K562 (cell line): ENCODE results near the gene KCNQ4. TPM values are rescaled to one million over a fixed set of nuclear protein-coding genes. Genes with fewer than 3 reads are reported as not detected.
A peak's percentile ranks its signal among the peaks of the same experiment; 100 is the strongest.

Experiments
- ATF3 ChIP-seq, 2 experiments: fragments of 450-650 bp in 1 of 2; sonication (generic) in 1 of 2; formaldehyde crosslinking in 1 of 2; IDR thresholded peaks in 1 of 2; conservative IDR thresholded peaks in 1 of 2; 2 replicates each; pipeline versions ENCODE4 v1.6.1 to v1.8.1; 2016 to 2023; ENCODE audit warnings: mild to moderate bottlenecking in 2 of 2, moderate library complexity in 2 of 2, inconsistent platforms in 1 of 2, missing genetic modification reagents in 1 of 2
- BRCA1 ChIP-seq, 2 experiments: fragments of 450-650 bp in 1 of 2; sonication (generic) in 1 of 2; formaldehyde crosslinking in 1 of 2; IDR thresholded peaks; 2 replicates each; pipeline versions ENCODE4 v1.5.0 to v1.6.1; 2017 to 2020; ENCODE audit warnings: mild to moderate bottlenecking in 1 of 2, missing genetic modification reagents in 1 of 2
- DPF2 ChIP-seq: fragments of 450-650 bp; IDR thresholded peaks from 2 replicates; pipeline ENCODE4 v1.6.1; 2016
- ELF4 ChIP-seq: fragments of 450-650 bp; formaldehyde crosslinking; IDR thresholded peaks from 2 replicates; pipeline ENCODE4 v1.4.0; 2022; ENCODE audit warnings: missing genetic modification characterization
- EP400 ChIP-seq: fragments of 450-650 bp; IDR thresholded peaks from 2 replicates; pipeline ENCODE4 v1.6.1; 2017; ENCODE audit warnings: antibody characterized with exemption, mild to moderate bottlenecking, moderate library complexity
- HDAC2 ChIP-seq: fragments of 450-650 bp; IDR thresholded peaks from 2 replicates; pipeline ENCODE4 v1.6.1; 2016; ENCODE audit warnings: mild to moderate bottlenecking
- JUN ChIP-seq, 2 experiments: sonication (generic) in 1 of 2; formaldehyde crosslinking in 1 of 2; IDR thresholded peaks; 2 replicates each; pipeline versions ENCODE4 v1.6.1 to v1.8.0; 2012 to 2022; ENCODE audit warnings: borderline replicate concordance in 2 of 2, mild to moderate bottlenecking in 2 of 2, improper control_type of control experiment in 1 of 2, low read depth in 1 of 2, low read length in 1 of 2, missing genetic modification reagents in 1 of 2
- KDM4B ChIP-seq, 2 experiments: fragments of 450-650 bp in 1 of 2; sonication (generic) in 1 of 2; IDR thresholded peaks; 2 replicates each; pipeline ENCODE4 v1.6.1; 2016 to 2017; ENCODE audit warnings: borderline replicate concordance in 2 of 2, antibody characterized with exemption in 1 of 2, low read depth in 1 of 2, mild to moderate bottlenecking in 1 of 2
- MEF2D ChIP-seq: conservative IDR thresholded peaks from 2 replicates; pipeline ENCODE4 v1.6.1; 2016; ENCODE audit warnings: low read depth, missing genetic modification characterization, missing compliant biosample characterization
- MTA2 ChIP-seq: fragments of 450-650 bp; IDR thresholded peaks from 2 replicates; pipeline ENCODE4 v1.6.1; 2016; ENCODE audit warnings: low read depth
- NCOA4 ChIP-seq: fragments of 450-650 bp; IDR thresholded peaks from 2 replicates; pipeline ENCODE4 v1.6.1; 2018; ENCODE audit warnings: mild to moderate bottlenecking; ENCODE audit not compliant: partially characterized antibody
- POLR2G ChIP-seq: fragments of 200-400 bp; formaldehyde crosslinking; IDR thresholded peaks from 2 replicates; pipeline ENCODE4 v1.6.1; 2017; ENCODE audit warnings: low read depth, mild to moderate bottlenecking, antibody characterized with exemption, low read length, moderate library complexity
- SMARCB1 ChIP-seq: IDR thresholded peaks from 2 replicates; pipeline ENCODE4 v1.6.1; 2011; ENCODE audit warnings: improper control_type of control experiment, low read depth; ENCODE audit not compliant: insufficient read length
- USF1 ChIP-seq: sonication (generic); formaldehyde crosslinking; IDR thresholded peaks from 2 replicates; pipeline ENCODE4 v1.9.0; 2022; ENCODE audit warnings: mild to moderate bottlenecking, missing genetic modification reagents
- ZKSCAN3 ChIP-seq: fragments of 250-450 bp; sonication (Bioruptor Pico); IDR thresholded peaks from 2 replicates; pipeline ENCODE4 v1.4.0; 2020
- polyA plus RNA-seq, 8 experiments: library from polyadenylated mRNA; depleted of rRNA in 4 of 8; stranded (reverse) in 5 of 8; unstranded in 3 of 8; fragments of >200 nt; fragmentation: Nextera tagmentation in 2 of 8; fragmentation: Illumina TruSeq in 1 of 8; extraction: Ambion mirVana in 2 of 8; extraction: Trizol in 1 of 8; gene quantifications; 2 replicates each; pipeline versions ENCODE4 v1.2.1 to v1.2.3, GENCODE V29; 2011 to 2014; ENCODE audit warnings: inconsistent platforms in 1 of 8, missing spikeins in 1 of 8
- total RNA-seq, 7 experiments: library from RNA; depleted of rRNA in 6 of 7; stranded (reverse); fragments of >200 nt in 6 of 7; fragmentation: Illumina TruSeq in 2 of 7; extraction: Trizol in 2 of 7; gene quantifications; 2 replicates each; pipeline versions ENCODE4 v1.2.1 to v1.2.3, GENCODE V29; 2011 to 2021; ENCODE audit warnings: low replicate concordance in 1 of 7
- TF ChIP-seq, protein P1 (sequence below), 2 experiments: fragments of 450-650 bp; IDR thresholded peaks; 2 replicates each; pipeline ENCODE4 v1.6.1; 2018; ENCODE audit warnings: mild to moderate bottlenecking in 2 of 2, low read depth in 1 of 2; ENCODE audit not compliant: partially characterized antibody in 2 of 2
- TF ChIP-seq, protein P2 (sequence below), 2 experiments: fragments of 250-450 bp in 1 of 2; fragments of 450-650 bp in 1 of 2; sonication (Bioruptor Pico) in 1 of 2; IDR thresholded peaks; 2 replicates each; pipeline versions ENCODE4 v1.6.1 to v1.8.0; 2016 to 2021; ENCODE audit warnings: mild to moderate bottlenecking in 2 of 2, moderate library complexity in 2 of 2, missing compliant biosample characterization in 1 of 2, missing genetic modification characterization in 1 of 2
- TF ChIP-seq, protein P3 (sequence below): fragments of 450-650 bp; formaldehyde crosslinking; IDR thresholded peaks from 2 replicates; pipeline ENCODE4 v1.4.0; 2022; ENCODE audit warnings: missing genetic modification characterization

Gene KCNQ4
- total and polyA plus RNA-seq, 9 of the 15 experiments (the other 6 are each of a cell fraction or from before 2014, with no cell fraction given) = 0.07 to 4.1 (median 0.79) TPM

GRCh38 chr1:40808909-40809308 lies 25.3 kb downstream of the KCNQ4 start (continued):
- TF ChIP-seq, protein P1, sequence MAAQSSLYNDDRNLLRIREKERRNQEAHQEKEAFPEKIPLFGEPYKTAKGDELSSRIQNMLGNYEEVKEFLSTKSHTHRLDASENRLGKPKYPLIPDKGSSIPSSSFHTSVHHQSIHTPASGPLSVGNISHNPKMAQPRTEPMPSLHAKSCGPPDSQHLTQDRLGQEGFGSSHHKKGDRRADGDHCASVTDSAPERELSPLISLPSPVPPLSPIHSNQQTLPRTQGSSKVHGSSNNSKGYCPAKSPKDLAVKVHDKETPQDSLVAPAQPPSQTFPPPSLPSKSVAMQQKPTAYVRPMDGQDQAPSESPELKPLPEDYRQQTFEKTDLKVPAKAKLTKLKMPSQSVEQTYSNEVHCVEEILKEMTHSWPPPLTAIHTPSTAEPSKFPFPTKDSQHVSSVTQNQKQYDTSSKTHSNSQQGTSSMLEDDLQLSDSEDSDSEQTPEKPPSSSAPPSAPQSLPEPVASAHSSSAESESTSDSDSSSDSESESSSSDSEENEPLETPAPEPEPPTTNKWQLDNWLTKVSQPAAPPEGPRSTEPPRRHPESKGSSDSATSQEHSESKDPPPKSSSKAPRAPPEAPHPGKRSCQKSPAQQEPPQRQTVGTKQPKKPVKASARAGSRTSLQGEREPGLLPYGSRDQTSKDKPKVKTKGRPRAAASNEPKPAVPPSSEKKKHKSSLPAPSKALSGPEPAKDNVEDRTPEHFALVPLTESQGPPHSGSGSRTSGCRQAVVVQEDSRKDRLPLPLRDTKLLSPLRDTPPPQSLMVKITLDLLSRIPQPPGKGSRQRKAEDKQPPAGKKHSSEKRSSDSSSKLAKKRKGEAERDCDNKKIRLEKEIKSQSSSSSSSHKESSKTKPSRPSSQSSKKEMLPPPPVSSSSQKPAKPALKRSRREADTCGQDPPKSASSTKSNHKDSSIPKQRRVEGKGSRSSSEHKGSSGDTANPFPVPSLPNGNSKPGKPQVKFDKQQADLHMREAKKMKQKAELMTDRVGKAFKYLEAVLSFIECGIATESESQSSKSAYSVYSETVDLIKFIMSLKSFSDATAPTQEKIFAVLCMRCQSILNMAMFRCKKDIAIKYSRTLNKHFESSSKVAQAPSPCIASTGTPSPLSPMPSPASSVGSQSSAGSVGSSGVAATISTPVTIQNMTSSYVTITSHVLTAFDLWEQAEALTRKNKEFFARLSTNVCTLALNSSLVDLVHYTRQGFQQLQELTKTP (IDR thresholded peaks at IDR 0.05; ENCODE audit: low read depth in 1 of 2, partially characterized antibody in 2 of 2) = peak in 1 of 2 experiments; percentile 49
- TF ChIP-seq USF1 (CRISPR knock-in tag) (peak; percentile 50; the same call in 1 of the 2 replicates), POLR2G (no peak), ATF3 (IDR thresholded peaks at IDR 0.05) (no peak), ATF3 (CRISPR knock-in tag; conservative IDR thresholded peaks at IDR 0.05) (0 out of 2 replicates have a peak, but pooled peaks have one; percentile 34), JUN (IDR thresholded peaks at IDR 0.05; ENCODE audit: borderline replicate concordance, low read depth, low read length) (peak; percentile 10; the same call in 1 of the 2 replicates), JUN (CRISPR knock-in tag; IDR thresholded peaks at IDR 0.05; ENCODE audit: borderline replicate concordance) (no peak), EP400 (no peak), HDAC2 (peak; percentile 55), SMARCB1 (no peak), DPF2 (peak; percentile 51; the same call in 1 of the 2 replicates), MEF2D (tag) (peak; percentile 57; the same call in 1 of the 2 replicates), MTA2 (no peak), NCOA4 (no peak), KDM4B (IDR thresholded peaks at IDR 0.05; ENCODE audit: borderline replicate concordance in 2 of 2, low read depth in 1 of 2) (no peak), BRCA1 (IDR thresholded peaks at IDR 0.05) (no peak), BRCA1 (CRISPR knock-in tag; IDR thresholded peaks at IDR 0.05) (no peak), ELF4 (CRISPR knock-in tag) (no peak), ZKSCAN3 (CRISPR knock-in tag) (no peak)
- TF ChIP-seq, protein P2, sequence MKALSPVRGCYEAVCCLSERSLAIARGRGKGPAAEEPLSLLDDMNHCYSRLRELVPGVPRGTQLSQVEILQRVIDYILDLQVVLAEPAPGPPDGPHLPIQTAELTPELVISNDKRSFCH (CRISPR knock-in tag; IDR thresholded peaks at IDR 0.05) = no peak
- TF ChIP-seq, protein P2 (tag; IDR thresholded peaks at IDR 0.05) = no peak
- TF ChIP-seq, protein P3, sequence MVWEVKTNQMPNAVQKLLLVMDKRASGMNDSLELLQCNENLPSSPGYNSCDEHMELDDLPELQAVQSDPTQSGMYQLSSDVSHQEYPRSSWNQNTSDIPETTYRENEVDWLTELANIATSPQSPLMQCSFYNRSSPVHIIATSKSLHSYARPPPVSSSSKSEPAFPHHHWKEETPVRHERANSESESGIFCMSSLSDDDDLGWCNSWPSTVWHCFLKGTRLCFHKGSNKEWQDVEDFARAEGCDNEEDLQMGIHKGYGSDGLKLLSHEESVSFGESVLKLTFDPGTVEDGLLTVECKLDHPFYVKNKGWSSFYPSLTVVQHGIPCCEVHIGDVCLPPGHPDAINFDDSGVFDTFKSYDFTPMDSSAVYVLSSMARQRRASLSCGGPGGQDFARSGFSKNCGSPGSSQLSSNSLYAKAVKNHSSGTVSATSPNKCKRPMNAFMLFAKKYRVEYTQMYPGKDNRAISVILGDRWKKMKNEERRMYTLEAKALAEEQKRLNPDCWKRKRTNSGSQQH (CRISPR knock-in tag) = 0 out of 2 replicates have a peak, but pooled peaks have one; percentile 6
